ENCODE results near the gene C4orf51. TPM values are rescaled to one million over a fixed set of nuclear protein-coding genes. Genes with fewer than 3 reads are reported as not detected.

Gene C4orf51
- total RNA-seq, 1 donor from 2014 or later = not detected

Other genes starting within 250 kb of the C4orf51 start
- gene SMAD1, start 198.3 kb upstream of the C4orf51 start, total RNA-seq = 22.8 TPM
- gene MMAA, start 60.8 kb upstream of the C4orf51 start, total RNA-seq = 7.7 TPM

All from frontal cortex (tissue), 1 donor.